Left ventricle myocardium inferior (tissue), 1 donor: ENCODE measurements around the gene ZBED6. TPM values are rescaled to one million over a fixed set of nuclear protein-coding genes. Genes with fewer than 3 reads are reported as not detected.

ENCODE experiments used
- DNase-seq: peaks from one replicate; pipeline ENCODE4 v3.0.0-alpha.2; 2020
- H3K27ac ChIP-seq: fragments of 200-600 bp; replicated peaks from 2 replicates; pipeline ENCODE4 v1.8.0; 2021
- H3K27me3 ChIP-seq: fragments of 200-600 bp; 2 replicates; pipeline ENCODE4 v1.8.0; 2021; ENCODE audit warnings: low read depth
- H3K36me3 ChIP-seq: fragments of 200-600 bp; 2 replicates; pipeline ENCODE4 v1.8.0; 2021
- H3K4me1 ChIP-seq: fragments of 200-600 bp; 2 replicates; pipeline ENCODE4 v1.8.0; 2021
- H3K4me3 ChIP-seq: fragments of 200-600 bp; 2 replicates; pipeline ENCODE4 v1.8.0; 2021; ENCODE audit warnings: mild to moderate bottlenecking, moderate library complexity
- H3K9me3 ChIP-seq: fragments of 200-600 bp; replicated peaks from 2 replicates; pipeline ENCODE4 v1.8.0; 2021
- intact Hi-C: fragments of 100-400 bp; cut with micrococcal nuclease; formaldehyde crosslinking; loops from one replicate; pipeline ENCODE4 v1.11.0; 2022
- total RNA-seq: library from RNA; stranded (reverse); fragmentation: NEBNext Ultra II Directional; extraction: Animal tissue kit (Norgen Biotek cat#: 25700); gene quantifications from one replicate; pipeline ENCODE4 v1.2.1, GENCODE V29; 2021
- TF ChIP-seq, protein P1 (sequence below): fragments of 200-600 bp; IDR thresholded peaks from 2 replicates; pipeline ENCODE4 v1.8.0; 2021; ENCODE audit warnings: antibody characterized with exemption, mild to moderate bottlenecking, borderline replicate concordance
- donor health status: DM: no; HTN: yes; CAD: no; lungs with severe emphysema.

The ZBED6 gene
- total RNA-seq, 1 donor from 2014 or later = 11.1 TPM

DNA sequence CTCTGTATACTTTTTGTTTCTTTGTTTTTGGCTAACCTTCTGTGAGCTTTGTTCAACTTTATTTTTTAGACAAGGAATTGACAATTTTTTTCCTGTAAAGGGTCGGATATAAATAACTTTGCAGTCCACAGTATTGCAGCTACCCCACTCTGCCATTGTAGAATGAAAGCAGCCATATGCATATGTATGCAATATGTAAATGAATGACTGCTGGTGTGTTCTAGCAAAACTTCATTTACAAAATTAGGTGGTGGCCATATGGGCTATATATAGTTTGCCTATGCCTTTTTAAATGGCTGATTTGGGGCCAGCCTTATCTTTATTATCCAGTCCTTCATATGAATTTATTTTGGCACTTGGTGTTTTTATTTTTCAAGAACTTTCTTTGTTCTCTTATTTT lies 48.0 kb downstream of the ZBED6 start:
- H3K4me3 ChIP-seq = no peak overlapping the region
- H3K27ac ChIP-seq = no peak overlapping the region
- H3K4me1 ChIP-seq = peaks cover 12% of the 10 kb centered on the region
- intact Hi-C loops = no loop called here
- H3K27me3 ChIP-seq = no peaks in the 10 kb centered on the region
- no peak for DNase-seq
- peaks cover 90% of the 10 kb centered on the region for H3K36me3 ChIP-seq
- H3K9me3 ChIP-seq = no peaks in the 10 kb centered on the region
- TF ChIP-seq, protein P1, sequence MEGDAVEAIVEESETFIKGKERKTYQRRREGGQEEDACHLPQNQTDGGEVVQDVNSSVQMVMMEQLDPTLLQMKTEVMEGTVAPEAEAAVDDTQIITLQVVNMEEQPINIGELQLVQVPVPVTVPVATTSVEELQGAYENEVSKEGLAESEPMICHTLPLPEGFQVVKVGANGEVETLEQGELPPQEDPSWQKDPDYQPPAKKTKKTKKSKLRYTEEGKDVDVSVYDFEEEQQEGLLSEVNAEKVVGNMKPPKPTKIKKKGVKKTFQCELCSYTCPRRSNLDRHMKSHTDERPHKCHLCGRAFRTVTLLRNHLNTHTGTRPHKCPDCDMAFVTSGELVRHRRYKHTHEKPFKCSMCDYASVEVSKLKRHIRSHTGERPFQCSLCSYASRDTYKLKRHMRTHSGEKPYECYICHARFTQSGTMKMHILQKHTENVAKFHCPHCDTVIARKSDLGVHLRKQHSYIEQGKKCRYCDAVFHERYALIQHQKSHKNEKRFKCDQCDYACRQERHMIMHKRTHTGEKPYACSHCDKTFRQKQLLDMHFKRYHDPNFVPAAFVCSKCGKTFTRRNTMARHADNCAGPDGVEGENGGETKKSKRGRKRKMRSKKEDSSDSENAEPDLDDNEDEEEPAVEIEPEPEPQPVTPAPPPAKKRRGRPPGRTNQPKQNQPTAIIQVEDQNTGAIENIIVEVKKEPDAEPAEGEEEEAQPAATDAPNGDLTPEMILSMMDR = no peak

Other genes with a start within 250 kb of the ZBED6 start
- gene ATP2B4, start 168.8 kb upstream of the ZBED6 start, total RNA-seq = 97.7 TPM
- not detected for gene LAX1, start 30.4 kb upstream of the ZBED6 start, total RNA-seq
- 50.1 TPM for gene ZC3H11A, start within 50 bp of the ZBED6 start, total RNA-seq
- 46.7 TPM for gene SNRPE, start 66.0 kb downstream of the ZBED6 start, total RNA-seq